OCI-LY3 (cell line): Measurements from ENCODE around the gene NEK8.

ENCODE experiments used
- H2AFZ ChIP-seq: fragments of 200-600, 300-600 bp; shearing (Covaris generic); 2 replicates; pipeline ENCODE4 v1.6.0; 2014; ENCODE audit warnings: antibody characterized with exemption, low read depth, low read length
- H3K27ac ChIP-seq: fragments of 200-600, 300-600 bp; sonication (generic); 2 replicates; pipeline ENCODE4 v1.5.1; 2014; ENCODE audit warnings: mild to moderate bottlenecking, low read length, moderate library complexity, mixed read lengths
- H3K27me3 ChIP-seq: fragments of 200-600, 300-600 bp; sonication (generic); 2 replicates; pipeline ENCODE4 v1.6.1; 2014; ENCODE audit warnings: low read depth, low read length, mixed read lengths
- H3K36me3 ChIP-seq: fragments of 200-600, 300-600 bp; sonication (generic); replicated peaks from 2 replicates; pipeline ENCODE3; 2014; ENCODE audit warnings: low read depth, low read length, mixed read lengths
- H3K4me1 ChIP-seq: fragments of 300-600, 200-600 bp; sonication (generic); 2 replicates; pipeline ENCODE4 v1.6.1; 2014; ENCODE audit warnings: low read length, mixed read lengths
- H3K4me2 ChIP-seq: fragments of 200-600, 300-600 bp; sonication (generic); 2 replicates; pipeline ENCODE4 v1.6.1; 2014; ENCODE audit warnings: low read length, mixed read lengths
- H3K4me3 ChIP-seq: fragments of 300-600, 200-600 bp; sonication (generic); 2 replicates; pipeline ENCODE4 v1.5.1; 2014; ENCODE audit warnings: antibody characterized with exemption, mild to moderate bottlenecking, low read length, moderate library complexity
- H3K79me2 ChIP-seq: fragments of 300-600, 200-600 bp; shearing (Covaris generic); 2 replicates; pipeline ENCODE4 v1.6.1; 2014; ENCODE audit warnings: mild to moderate bottlenecking, low read length, mixed read lengths
- H3K9ac ChIP-seq: fragments of 300-600, 200-600 bp; shearing (Covaris generic); 2 replicates; pipeline ENCODE4 v1.6.0; 2014; ENCODE audit warnings: mild to moderate bottlenecking, low read length, moderate library complexity
- H3K9me3 ChIP-seq: fragments of 200-600, 300-600 bp; shearing (Covaris generic); 2 replicates; pipeline ENCODE4 v1.6.1; 2014; ENCODE audit warnings: low read length, mixed read lengths; ENCODE audit not compliant: insufficient read depth
- H4K20me1 ChIP-seq: fragments of 200-600, 300-600 bp; sonication (generic); 2 replicates; pipeline ENCODE4 v1.6.1; 2016; ENCODE audit warnings: low read length, mixed read lengths; ENCODE audit not compliant: insufficient read depth
- EZH2phosphoT487 ChIP-seq: fragments of 200-600 bp; shearing (Covaris generic); IDR thresholded peaks from 2 replicates; pipeline ENCODE4 v1.6.1; 2018; ENCODE audit warnings: antibody characterized with exemption, mixed run types, low read depth
- TF ChIP-seq, protein P1 (sequence below): fragments of 200-600, 300-600 bp; sonication (generic); IDR thresholded peaks from 2 replicates; pipeline ENCODE4 v1.5.1; 2014; ENCODE audit warnings: antibody characterized with exemption, low read length, low read depth

Gene NEK8

DNA sequence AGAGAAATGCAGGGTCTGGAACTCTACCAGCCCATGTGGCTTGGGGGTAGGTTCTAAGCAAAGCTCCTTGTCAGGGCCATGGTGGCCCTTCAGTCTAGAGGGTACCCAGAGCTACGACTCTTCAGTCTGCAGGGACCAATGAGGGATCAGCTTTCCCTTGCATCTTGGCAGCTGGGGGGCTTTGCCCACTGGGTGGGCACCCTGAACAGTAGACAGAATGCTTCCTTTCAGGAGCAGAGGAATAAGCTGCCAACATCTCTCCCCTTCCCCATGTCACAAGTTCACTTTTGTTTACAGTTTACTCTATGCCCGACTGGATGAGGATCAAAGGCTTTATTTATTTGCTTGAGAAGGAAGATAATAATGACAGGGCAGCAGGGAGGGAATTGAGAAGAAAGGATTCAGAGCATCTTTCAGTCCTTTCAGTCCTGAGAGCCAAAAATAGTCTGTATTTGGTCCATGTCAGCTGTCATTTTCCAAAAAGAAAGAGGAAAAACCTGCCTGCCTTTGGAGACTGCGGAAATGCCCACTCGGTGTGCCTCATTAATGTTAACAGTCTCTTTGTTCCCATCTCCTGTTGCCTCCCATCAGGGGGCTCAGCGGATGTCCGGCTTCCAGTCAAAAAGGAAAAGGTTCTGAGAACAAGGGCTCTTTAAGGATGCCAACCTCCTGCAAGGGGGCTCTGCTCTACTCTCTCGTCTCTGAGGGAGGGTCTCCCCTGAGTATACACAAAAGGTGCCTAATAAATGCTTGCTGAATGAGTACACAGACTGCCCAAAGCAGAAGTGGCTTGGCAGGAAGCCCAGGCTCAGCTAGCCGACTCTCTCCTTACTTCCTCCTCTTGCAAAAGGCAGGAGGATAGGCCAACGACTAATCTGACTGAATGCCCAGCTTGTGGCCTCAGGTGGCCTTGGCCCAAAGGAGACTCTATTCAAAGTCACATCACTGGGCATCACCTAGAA lies 32.3 kb downstream of the NEK8 start:
- Histone ChIP-seq H3K4me1 (peaks cover 25% of the 10 kb centered on the region), H3K36me3 (peaks cover 36% of the 10 kb centered on the region), H3K4me3 (no peak overlapping the region), H3K9me3 (no peaks in the 10 kb centered on the region), H3K27ac (no peak overlapping the region), H2AFZ (no peak overlapping the region), H3K9ac (no peak overlapping the region), H3K79me2 (no peaks in the 10 kb centered on the region), H3K27me3 (no peaks in the 10 kb centered on the region), H4K20me1 (0 out of 2 replicates have a peak, but pooled peaks cover 4% of the 10 kb centered on the region), H3K4me2 (peak overlapping the region; percentile 14; the same call in 1 of the 2 replicates)
- no peak for TF ChIP-seq EZH2phosphoT487

DNA sequence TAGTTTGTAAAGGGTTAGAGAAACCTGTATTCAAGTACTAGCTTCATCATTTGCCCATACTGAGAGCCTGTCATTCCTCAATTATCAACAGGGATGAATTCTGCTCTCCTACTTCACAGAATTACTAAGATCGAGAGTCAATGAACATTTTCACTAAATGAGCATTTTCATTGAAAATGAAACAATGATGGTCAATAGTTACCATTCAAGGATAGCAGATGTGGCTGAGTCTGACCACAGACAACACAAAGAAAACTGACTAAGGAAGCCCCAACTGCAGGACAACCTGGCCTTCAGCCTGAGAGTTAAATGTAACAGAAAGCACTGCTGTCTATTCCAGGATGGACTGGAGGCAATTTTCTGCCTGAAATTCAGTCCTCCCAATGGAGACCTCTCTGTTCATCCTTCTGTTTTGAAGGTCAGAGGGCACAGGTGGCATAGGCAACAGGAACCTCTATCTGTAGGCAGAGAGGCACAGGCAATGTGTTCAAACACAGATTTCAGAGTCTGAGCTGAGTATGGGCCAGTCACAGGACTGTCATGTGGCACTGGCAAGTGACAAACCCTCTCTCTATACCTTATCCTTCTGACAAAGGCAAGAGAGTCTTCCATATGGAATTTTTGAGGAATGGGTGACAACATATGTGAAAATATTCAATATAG lies 34.7 kb downstream of the NEK8 start:
- H3K9ac ChIP-seq: no peak overlapping the region
- H3K4me3 ChIP-seq: no peak overlapping the region
- H3K79me2 ChIP-seq: no peaks in the 10 kb centered on the region
- peak overlapping the region; percentile 32; the same call in 1 of the 2 replicates for H3K4me2 ChIP-seq
- no peak overlapping the region for H2AFZ ChIP-seq
- no peak for TF ChIP-seq EZH2phosphoT487
- TF ChIP-seq, protein P1, sequence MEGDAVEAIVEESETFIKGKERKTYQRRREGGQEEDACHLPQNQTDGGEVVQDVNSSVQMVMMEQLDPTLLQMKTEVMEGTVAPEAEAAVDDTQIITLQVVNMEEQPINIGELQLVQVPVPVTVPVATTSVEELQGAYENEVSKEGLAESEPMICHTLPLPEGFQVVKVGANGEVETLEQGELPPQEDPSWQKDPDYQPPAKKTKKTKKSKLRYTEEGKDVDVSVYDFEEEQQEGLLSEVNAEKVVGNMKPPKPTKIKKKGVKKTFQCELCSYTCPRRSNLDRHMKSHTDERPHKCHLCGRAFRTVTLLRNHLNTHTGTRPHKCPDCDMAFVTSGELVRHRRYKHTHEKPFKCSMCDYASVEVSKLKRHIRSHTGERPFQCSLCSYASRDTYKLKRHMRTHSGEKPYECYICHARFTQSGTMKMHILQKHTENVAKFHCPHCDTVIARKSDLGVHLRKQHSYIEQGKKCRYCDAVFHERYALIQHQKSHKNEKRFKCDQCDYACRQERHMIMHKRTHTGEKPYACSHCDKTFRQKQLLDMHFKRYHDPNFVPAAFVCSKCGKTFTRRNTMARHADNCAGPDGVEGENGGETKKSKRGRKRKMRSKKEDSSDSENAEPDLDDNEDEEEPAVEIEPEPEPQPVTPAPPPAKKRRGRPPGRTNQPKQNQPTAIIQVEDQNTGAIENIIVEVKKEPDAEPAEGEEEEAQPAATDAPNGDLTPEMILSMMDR: no peak
- peaks cover 35% of the 10 kb centered on the region for H3K36me3 ChIP-seq
- no peaks in the 10 kb centered on the region for H3K27me3 ChIP-seq
- H3K27ac ChIP-seq: peak overlapping the region; percentile 46
- no peaks in the 10 kb centered on the region for H3K9me3 ChIP-seq
- peaks cover 25% of the 10 kb centered on the region for H3K4me1 ChIP-seq
- H4K20me1 ChIP-seq: 0 out of 2 replicates have a peak, but pooled peaks cover 4% of the 10 kb centered on the region

DNA sequence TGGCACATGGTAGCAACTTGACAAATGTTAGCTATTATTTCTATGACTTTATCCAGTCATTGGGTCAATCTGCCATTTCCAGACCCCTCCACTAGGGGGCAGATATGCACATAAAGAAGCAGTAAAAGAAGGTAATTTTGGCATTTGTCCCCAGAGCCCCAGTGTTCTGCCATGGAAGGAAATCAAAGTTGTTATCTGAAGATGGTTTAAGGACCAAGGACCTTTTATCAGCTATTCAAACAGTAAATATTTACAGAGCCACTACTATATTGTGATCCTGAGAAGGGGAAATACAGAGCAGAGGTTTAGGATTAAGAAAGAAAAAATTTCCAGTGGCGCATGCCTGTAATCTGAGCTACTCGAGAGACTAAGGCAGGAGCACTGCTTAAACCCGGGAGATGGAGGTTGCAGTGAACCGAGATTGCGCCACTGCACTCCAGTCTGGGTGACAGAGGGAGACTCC lies 35.2 kb downstream of the NEK8 start:
- Histone ChIP-seq H2AFZ (no peak overlapping the region), H3K36me3 (peaks cover 30% of the 10 kb centered on the region), H3K4me2 (peak overlapping the region; percentile 32; the same call in 1 of the 2 replicates), H4K20me1 (0 out of 2 replicates have a peak, but pooled peaks cover 4% of the 10 kb centered on the region), H3K79me2 (no peaks in the 10 kb centered on the region), H3K4me3 (no peak overlapping the region), H3K4me1 (peaks cover 25% of the 10 kb centered on the region), H3K27me3 (no peaks in the 10 kb centered on the region), H3K27ac (peak overlapping the region; percentile 46), H3K9ac (no peak overlapping the region), H3K9me3 (no peaks in the 10 kb centered on the region)
- no peak for TF ChIP-seq EZH2phosphoT487
- TF ChIP-seq, protein P1: peak; percentile 95

DNA sequence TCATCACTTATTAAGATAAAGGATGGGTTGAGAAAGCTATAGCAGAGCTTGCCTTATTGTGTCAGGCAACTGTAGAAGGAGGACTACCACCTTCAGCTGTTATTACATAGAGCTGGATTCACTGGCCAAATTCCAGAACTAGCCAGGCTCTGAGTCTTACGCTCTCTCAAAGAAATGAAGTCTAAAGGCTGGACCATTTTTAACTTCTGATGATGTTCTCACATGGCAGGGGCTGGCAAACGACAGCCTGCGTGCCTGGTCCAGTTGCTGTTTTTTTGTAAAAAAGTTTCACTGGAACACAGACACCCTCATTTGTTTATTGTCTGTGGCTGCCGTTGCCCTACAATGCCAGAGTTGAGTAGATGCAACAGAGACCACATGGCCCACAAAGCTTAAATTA lies 36.5 kb downstream of the NEK8 start:
- no peak overlapping the region for H2AFZ ChIP-seq
- peaks cover 5% of the 10 kb centered on the region for H3K79me2 ChIP-seq
- no peak overlapping the region for H3K4me3 ChIP-seq
- H3K27me3 ChIP-seq: no peaks in the 10 kb centered on the region
- H4K20me1 ChIP-seq: 0 out of 2 replicates have a peak, but pooled peaks cover 4% of the 10 kb centered on the region
- no peak overlapping the region for H3K27ac ChIP-seq
- TF ChIP-seq EZH2phosphoT487: no peak
- H3K4me2 ChIP-seq: no peak overlapping the region
- peaks cover 25% of the 10 kb centered on the region for H3K4me1 ChIP-seq
- no peaks in the 10 kb centered on the region for H3K9me3 ChIP-seq
- H3K36me3 ChIP-seq: peaks cover 27% of the 10 kb centered on the region
- H3K9ac ChIP-seq: no peak overlapping the region
